Activated T-helper 17 cell treated with anti-CD3 and anti-CD28 coated beads, Interleukin-2, amount 50 U/mL, for 72 hours (primary cell): ENCODE data around the gene SHD. TPM values are rescaled to one million over a fixed set of nuclear protein-coding genes. Genes with fewer than 3 reads are reported as not detected.

Experiments
- ATAC-seq: fragments of 150-1000 bp; cut with Tn5 transposase; replicated peaks from 2 replicates; pipeline ENCODE4 v1.10.0; 2021; ENCODE audit warnings: mild to moderate bottlenecking, moderate library complexity
- H3K27ac Mint-ChIP-seq: one replicate; pipeline ENCODE4 v1.8.0; 2022; ENCODE audit warnings: mixed read lengths
- H3K27me3 Mint-ChIP-seq: one replicate; pipeline ENCODE4 v1.8.0; 2022; ENCODE audit warnings: mixed read lengths
- H3K36me3 Mint-ChIP-seq: one replicate; pipeline ENCODE4 v1.8.0; 2022; ENCODE audit warnings: low read depth, mild to moderate bottlenecking, mixed read lengths
- H3K4me1 Mint-ChIP-seq: one replicate; pipeline ENCODE4 v1.8.0; 2022; ENCODE audit warnings: mixed read lengths
- H3K4me3 Mint-ChIP-seq: one replicate; pipeline ENCODE4 v1.8.0; 2022; ENCODE audit warnings: mild to moderate bottlenecking, mixed read lengths
- H3K9me3 Mint-ChIP-seq: one replicate; pipeline ENCODE4 v1.8.0; 2022; ENCODE audit warnings: mixed read lengths
- total RNA-seq, 2 donors: library from RNA; stranded (reverse); gene quantifications; one replicate each; pipeline ENCODE4 v1.2.3, GENCODE V29; 2022

SHD gene
- total RNA-seq, 2 donors from 2014 or later = not detected

DNA sequence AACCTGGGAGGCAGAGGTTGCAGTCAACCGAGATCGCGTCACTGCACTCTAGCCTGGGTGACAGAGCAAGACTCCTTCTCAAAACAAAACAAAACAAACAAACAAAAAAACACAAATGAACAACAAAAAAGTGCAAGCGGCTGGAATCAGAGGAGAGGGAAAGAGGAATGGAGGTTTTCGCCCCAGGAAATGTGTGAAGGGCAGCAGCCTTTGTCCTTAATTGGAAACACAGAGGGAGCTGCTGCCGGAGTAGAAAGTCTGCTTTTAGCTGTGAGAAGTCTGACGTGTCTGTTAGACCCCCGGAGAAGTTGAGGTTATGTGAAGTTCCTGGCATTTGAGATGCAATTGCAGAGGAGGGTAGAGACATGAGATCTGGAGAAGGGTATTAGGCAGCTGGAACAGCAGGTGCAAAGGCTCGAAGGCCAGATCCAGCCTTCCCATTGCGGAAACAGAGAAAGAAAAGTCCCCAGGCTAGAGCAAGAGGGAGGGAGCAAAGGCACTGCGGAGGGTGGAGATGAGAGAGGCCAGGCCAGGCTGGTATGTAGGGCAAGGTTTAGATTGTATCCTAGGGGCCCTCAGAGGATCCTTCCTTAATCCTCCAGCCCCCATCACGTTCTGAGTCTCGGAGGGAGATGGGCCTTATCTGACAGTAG, 22.6 kb downstream of the SHD start:
- Mint-ChIP-seq H3K4me1 (no peaks in the 10 kb centered on the region), H3K9me3 (no peaks in the 10 kb centered on the region), H3K4me3 (peak overlapping the region; percentile 38), H3K36me3 (no peaks in the 10 kb centered on the region), H3K27me3 (no peaks in the 10 kb centered on the region), H3K27ac (peak overlapping the region; percentile 53)
- ATAC-seq = no peak

DNA sequence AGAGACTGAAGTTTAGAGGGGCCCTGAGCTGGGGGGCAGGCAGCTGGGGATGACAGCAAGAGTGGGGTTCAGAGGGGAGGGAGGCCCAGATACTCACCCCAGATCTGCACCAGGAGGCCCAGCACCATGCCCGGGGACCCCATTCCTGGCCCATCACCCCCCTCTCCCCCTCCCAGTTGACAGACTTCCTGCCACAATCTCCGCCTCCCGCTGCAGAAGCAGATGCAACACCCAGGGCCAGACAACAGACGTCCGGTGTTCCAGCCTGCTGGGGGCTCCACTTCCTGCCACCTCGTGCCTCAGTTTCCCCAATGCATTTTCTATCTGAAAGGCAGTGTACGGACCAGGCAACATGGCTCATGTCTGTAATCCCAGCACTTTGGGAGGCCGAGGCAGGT, 23.2 kb downstream of the SHD start, which contains the start of gene TMIGD2:
Gene TMIGD2 (minus strand): TSS at position 147 of the 398 bp plus-strand sequence. CDS start 4 bp downstream, at position 143.
- Mint-ChIP-seq H3K4me1 (no peaks in the 10 kb centered on the region), H3K9me3 (no peaks in the 10 kb centered on the region), H3K4me3 (peak within 1 kb of the TSS; percentile 38), H3K27ac (peak within 1 kb of the TSS; percentile 53), H3K27me3 (no peaks in the 10 kb centered on the region), H3K36me3 (no peaks in the 10 kb centered on the region)
- no peak for ATAC-seq

DNA sequence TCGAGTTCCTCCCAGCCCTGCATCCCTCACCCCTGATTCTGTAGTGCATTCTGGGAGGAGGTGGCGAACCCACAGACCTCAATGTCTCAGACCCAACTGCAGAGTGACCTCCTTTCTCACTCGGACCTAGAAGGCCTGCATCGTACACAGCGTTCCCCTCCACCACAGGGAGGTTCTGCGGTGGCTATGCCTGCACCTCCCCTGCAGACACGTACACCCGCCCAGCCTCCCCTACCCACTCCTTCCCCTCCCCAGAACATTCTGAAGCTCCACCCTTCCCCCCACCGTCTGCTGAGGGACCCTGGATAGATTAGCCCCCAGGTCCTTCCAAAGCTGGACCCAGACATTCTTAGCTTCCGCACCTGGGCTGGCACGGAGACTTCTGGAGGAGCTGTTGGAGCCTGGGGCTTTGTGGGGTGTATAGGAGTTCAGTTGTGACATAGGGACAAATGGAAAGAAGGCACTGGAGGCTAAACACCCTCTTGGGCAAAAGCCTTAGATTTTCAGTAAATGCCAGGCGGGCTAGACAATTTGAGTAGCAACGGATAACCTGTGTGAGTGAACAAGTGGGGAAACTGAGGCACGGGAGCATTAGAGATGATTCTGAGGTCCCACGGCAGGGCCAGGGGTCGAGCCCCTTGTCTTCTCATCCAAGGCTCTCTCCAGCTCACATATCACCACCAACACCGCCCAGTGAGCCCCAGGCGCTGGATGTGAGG, 24.9 kb downstream of the SHD start:
- ATAC-seq = peak; percentile 34
- Mint-ChIP-seq H3K27me3 (no peaks in the 10 kb centered on the region), H3K4me1 (no peaks in the 10 kb centered on the region), H3K27ac (no peak overlapping the region), H3K36me3 (no peaks in the 10 kb centered on the region), H3K9me3 (no peaks in the 10 kb centered on the region), H3K4me3 (peak overlapping the region; percentile 60)

DNA sequence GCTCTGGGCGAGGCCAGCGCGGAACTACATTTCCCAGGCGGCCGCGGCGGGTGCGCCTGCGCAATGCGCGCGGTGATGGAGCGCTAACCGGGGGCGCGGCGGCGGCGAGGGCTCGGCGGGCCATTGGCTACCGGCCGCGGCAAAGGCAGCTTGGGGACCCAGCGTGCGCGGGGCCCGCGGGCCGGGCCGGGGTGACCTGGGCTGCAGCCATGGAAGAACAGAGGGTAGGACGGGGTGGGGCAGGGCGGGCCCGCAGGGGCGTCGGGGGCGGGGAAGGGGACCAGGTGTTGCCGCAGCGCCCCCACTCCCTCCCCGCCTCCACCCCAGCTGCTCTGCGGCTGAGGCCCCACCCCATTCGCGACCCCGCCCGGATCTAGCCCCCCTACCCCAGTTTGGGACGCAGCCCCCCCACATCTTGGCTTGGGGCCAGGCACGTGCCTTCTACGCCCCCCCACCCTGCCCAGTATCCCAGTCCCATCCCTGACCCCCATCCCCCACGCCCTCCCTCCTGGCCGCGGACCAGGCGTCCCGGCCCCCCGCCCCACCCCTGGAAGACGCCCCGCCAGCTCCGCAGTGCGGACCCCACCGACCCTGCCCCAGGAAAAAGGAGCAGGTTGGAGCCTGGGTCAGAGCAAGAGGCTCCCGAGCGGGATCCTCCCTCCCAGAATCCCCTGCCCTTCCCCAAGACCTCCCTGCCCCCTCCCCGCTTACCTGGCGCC, 25.6 kb downstream of the SHD start, which contains the start of gene FSD1:
Gene FSD1 (plus strand): TSS at position 61 of the 719 bp plus-strand sequence. CDS start 149 bp downstream, at position 210.
- Mint-ChIP-seq H3K4me1 (no peaks in the 10 kb centered on the region), H3K9me3 (no peaks in the 10 kb centered on the region), H3K4me3 (peak within 1 kb of the TSS; percentile 63), H3K36me3 (no peaks in the 10 kb centered on the region), H3K27ac (no peak within 1 kb of the TSS), H3K27me3 (no peaks in the 10 kb centered on the region)
- peak; percentile 83 for ATAC-seq

DNA sequence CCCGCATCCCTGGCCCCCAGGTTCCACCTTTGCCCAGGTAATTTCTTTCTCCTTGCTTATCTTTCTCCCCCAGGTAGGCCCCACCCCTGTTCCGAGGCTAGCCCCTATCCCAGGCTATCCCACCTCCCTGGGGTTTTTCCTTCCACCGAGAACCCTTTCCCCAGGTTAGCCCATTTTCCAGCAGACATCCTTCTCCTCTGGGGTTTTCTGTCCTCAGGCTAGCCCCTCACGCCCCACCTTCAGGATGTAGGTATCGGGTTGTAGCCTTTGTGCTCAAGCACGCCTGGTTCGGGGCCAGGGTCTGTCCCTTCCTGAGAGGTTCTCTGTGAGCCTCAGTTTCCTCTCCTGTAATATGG, 26.2 kb downstream of the SHD start:
- no peak overlapping the region for H3K27ac Mint-ChIP-seq
- no peak for ATAC-seq
- H3K36me3 Mint-ChIP-seq = no peaks in the 10 kb centered on the region
- no peaks in the 10 kb centered on the region for H3K27me3 Mint-ChIP-seq
- H3K4me1 Mint-ChIP-seq = no peaks in the 10 kb centered on the region
- H3K9me3 Mint-ChIP-seq = no peaks in the 10 kb centered on the region
- H3K4me3 Mint-ChIP-seq = peak overlapping the region; percentile 63

DNA sequence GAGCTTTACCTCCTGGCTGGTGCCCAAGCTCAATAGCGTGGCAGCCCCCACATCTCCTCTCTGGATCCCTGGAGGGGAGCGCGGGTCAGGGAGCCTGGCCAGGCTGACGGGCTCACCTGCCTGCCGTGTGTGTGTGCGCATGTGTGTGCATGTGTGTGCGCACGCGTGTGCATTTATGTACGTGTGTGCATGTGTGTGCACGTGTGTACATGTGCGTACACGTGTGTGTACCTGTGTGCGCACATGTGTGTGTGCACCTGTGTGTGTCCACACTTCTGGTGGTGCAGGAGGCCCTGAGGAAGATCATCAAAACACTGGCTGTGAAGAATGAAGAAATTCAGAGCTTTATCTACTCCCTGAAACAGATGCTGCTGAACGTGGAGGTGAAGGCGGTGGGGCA, 26.6 kb downstream of the SHD start:
- no peaks in the 10 kb centered on the region for H3K27me3 Mint-ChIP-seq
- no peaks in the 10 kb centered on the region for H3K4me1 Mint-ChIP-seq
- no peaks in the 10 kb centered on the region for H3K36me3 Mint-ChIP-seq
- no peaks in the 10 kb centered on the region for H3K9me3 Mint-ChIP-seq
- no peak overlapping the region for H3K27ac Mint-ChIP-seq
- peak overlapping the region; percentile 63 for H3K4me3 Mint-ChIP-seq
- no peak for ATAC-seq

DNA sequence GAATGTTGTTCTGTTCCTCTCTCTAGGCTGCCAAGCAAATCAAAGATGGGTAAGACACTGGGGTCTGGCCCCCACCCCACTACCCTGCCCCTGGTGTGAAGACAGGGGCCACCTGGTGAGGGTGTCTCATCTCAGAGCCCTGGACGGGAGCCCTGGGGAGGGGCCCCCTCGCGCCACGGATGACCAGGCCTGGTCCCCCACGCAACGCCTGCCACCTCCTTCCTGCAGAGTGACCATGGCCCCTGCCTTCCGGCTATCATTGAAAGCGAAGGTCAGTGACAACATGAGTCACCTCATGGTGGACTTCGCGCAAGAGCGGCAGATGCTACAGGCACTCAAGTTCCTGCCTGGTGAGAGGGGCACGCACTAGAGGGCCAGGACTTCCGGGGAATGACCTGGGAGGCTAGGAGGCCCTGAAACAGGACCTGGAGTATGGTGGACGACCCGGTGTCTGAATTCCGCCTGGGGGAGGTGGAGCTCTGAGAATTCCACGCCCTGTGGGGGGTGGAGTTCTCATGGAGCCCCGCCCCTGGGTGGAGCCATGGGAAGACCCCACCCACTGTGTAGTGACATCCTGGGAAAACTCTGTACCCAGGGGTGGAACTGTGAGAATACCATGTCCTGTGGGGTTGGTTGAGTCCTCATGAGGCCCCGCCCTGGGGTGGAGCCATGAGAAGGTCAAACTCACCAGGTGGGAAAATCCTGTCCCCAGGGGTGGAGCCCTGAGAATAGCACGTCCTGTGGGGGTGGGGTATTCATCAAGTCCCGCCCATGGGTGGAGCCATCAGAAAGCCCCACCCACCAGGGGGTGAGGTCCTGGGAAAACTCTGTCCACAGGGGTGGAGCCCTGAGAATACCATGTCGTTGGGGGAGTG, 31.4 kb downstream of the SHD start:
- no peak for ATAC-seq

DNA sequence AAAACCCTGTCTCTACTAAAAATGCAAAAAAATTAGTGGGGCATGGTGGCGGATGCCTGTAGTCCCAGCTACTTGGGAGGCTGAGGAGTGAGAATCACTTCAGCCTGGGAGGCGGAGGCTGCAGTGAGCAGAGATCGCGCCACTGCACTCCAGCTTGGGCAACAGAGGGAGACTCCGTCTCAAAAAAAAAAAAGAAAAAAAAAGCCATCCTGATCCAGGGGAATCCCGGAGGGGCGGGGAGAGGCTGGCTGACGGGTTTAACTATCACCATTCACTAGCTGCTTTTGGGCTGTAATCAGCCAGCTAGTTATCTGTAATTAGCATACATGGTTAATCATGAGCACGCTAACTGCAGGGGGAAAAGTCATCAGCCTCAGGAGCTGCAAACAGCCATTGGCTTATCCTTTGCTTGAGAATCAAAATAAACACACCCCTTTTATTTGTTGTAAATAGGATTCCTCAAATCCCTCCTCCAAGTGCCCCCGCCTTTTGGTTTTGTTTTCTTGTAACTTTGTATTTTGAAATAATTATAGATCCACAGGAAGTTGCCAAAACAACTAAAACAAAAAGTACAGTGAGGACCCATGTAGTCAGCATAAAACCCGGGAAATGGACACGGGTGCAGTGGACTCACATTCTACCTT, 34.9 kb downstream of the SHD start:
- no peaks in the 10 kb centered on the region for H3K27me3 Mint-ChIP-seq
- H3K9me3 Mint-ChIP-seq = no peaks in the 10 kb centered on the region
- H3K4me3 Mint-ChIP-seq = no peak overlapping the region
- ATAC-seq = no peak
- H3K36me3 Mint-ChIP-seq = no peaks in the 10 kb centered on the region
- no peak overlapping the region for H3K27ac Mint-ChIP-seq
- H3K4me1 Mint-ChIP-seq = no peaks in the 10 kb centered on the region

More for the DNA sequence above, 31.4 kb downstream of the SHD start:
- H3K27me3 Mint-ChIP-seq = no peaks in the 10 kb centered on the region
- no peak overlapping the region for H3K4me3 Mint-ChIP-seq
- no peak overlapping the region for H3K27ac Mint-ChIP-seq
- H3K36me3 Mint-ChIP-seq = no peaks in the 10 kb centered on the region
- H3K4me1 Mint-ChIP-seq = no peaks in the 10 kb centered on the region
- no peaks in the 10 kb centered on the region for H3K9me3 Mint-ChIP-seq

DNA sequence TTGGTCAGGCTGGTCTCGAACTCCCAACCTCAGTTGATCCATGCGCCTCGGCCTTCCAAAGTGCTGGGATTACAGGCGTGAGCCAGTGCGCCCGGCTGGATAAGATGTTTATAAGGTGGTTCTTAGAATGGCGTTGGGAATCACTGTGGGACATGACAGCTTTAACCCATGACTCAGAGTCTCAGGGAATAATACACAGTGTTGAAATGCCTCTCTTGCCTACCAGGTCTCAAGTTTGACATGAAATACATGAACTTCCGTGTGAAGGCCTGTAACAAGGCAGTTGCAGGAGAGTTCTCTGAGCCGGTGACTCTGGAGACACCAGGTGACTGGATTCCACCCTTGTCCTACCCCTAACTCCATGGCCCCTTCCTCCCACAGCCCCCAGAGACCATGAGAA, 37.9 kb downstream of the SHD start:
- no peaks in the 10 kb centered on the region for H3K9me3 Mint-ChIP-seq
- H3K4me1 Mint-ChIP-seq = no peaks in the 10 kb centered on the region
- H3K36me3 Mint-ChIP-seq = no peaks in the 10 kb centered on the region
- H3K4me3 Mint-ChIP-seq = no peak overlapping the region
- ATAC-seq = no peak
- H3K27ac Mint-ChIP-seq = no peak overlapping the region
- H3K27me3 Mint-ChIP-seq = no peaks in the 10 kb centered on the region

DNA sequence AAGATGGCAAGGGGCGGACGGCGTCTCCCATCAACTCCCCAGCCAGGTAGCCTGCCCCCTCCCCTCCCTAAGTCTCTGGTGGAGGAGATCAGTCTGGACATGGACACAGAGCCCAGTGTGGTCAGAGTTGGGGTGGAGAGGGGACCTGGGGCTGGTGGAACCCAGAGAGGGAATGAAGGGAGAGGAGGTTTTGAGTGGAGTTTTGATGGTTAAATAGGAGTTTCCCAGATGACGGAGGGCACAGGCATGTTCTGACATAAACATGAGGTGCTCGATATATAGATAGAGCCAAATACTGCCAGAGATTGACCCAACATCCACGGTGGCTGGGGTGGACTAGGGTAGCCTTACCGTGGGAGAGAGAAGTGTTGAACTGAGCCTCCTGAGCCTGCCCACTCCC, 39.4 kb downstream of the SHD start:
- Mint-ChIP-seq H3K27ac (peak overlapping the region; percentile 3), H3K36me3 (no peaks in the 10 kb centered on the region), H3K4me3 (no peak overlapping the region), H3K9me3 (no peaks in the 10 kb centered on the region), H3K4me1 (no peaks in the 10 kb centered on the region), H3K27me3 (no peaks in the 10 kb centered on the region)
- ATAC-seq = no peak

DNA sequence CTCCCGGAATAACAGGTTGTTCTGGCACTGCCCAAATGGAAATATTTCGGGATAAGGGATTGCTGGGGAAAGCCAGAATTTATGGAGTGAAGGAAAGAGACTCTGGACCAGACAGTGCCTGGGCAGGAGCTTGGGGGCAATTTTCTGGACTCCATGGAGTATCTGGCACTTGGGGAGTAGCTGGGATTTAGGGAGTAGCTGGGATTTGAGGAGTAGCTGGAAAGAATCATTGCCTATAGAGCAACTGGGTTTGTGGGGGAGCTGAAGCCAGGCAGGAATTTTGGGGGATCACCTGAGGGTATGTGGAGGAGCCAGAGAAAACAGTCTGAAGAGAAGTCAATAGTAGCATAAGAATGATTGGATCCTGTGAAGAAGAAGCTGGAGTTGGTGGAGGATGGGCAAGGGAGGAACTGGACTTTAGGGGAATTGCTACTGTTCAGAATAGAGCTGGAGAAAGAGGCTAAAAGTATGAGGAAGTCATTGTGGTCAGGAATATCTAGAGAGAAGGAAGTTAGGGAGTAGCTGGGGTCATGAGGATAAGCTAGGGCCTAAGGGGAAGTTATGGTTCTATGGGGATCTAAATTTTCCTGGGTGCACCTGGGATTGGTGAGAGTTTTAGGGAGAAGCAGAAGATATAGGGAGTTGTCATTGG, 40.1 kb downstream of the SHD start:
- H3K27me3 Mint-ChIP-seq = no peaks in the 10 kb centered on the region
- no peaks in the 10 kb centered on the region for H3K4me1 Mint-ChIP-seq
- peak overlapping the region; percentile 3 for H3K27ac Mint-ChIP-seq
- H3K4me3 Mint-ChIP-seq = no peak overlapping the region
- no peaks in the 10 kb centered on the region for H3K36me3 Mint-ChIP-seq
- ATAC-seq = no peak
- H3K9me3 Mint-ChIP-seq = no peaks in the 10 kb centered on the region

DNA sequence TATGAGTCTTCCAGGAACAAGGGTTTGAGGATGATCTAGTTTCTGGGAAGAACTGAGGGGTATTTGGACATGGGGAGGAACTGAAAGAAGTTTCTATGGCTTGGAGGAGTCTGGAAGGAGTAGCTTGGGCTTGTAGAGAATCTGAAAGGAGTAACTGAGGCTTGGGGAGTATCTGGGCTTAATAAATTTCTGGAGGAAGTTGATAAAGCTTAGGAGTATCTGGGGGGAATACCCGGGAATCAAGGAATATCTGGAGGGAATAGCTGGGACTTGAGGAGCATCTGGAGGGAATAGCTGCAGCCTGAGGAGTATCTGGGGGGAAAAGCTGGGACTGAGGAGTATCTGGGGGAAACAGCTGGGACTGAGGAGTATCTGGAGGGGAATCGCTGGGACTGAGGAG, 41.4 kb downstream of the SHD start:
- no peaks in the 10 kb centered on the region for H3K27me3 Mint-ChIP-seq
- H3K9me3 Mint-ChIP-seq = no peaks in the 10 kb centered on the region
- ATAC-seq = no peak
- H3K36me3 Mint-ChIP-seq = no peaks in the 10 kb centered on the region
- H3K4me3 Mint-ChIP-seq = no peak overlapping the region
- no peaks in the 10 kb centered on the region for H3K4me1 Mint-ChIP-seq
- H3K27ac Mint-ChIP-seq = no peak overlapping the region

DNA sequence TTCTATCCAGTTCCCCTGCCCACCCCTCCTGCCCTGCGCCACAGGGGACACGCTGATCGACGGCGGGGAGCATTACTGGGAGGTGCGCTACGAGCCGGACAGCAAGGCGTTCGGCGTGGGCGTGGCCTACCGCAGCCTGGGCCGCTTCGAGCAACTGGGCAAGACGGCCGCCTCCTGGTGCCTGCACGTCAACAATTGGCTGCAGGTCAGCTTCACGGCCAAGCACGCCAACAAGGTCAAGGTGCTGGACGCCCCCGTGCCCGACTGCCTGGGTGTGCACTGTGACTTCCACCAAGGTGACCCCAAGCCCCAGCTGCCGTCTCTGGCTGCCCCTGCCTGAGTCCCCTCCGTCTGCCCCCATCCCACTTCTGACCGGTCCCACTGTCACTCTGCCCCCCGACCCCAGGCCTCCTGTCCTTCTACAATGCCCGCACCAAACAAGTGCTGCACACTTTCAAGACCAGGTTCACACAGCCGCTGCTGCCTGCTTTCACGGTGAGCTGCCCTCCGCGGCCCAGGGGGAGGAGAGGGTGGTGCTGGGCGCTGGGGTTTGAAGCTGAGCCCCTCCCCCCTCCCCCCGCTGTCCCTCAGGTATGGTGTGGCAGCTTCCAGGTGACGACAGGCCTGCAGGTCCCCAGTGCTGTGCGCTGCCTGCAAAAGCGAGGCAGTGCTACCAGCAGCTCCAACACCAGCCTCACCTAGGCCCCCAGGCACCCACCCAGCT, 44.0 kb downstream of the SHD start:
- Mint-ChIP-seq H3K36me3 (no peaks in the 10 kb centered on the region), H3K9me3 (no peaks in the 10 kb centered on the region), H3K4me1 (peaks cover 4% of the 10 kb centered on the region), H3K27me3 (no peaks in the 10 kb centered on the region), H3K27ac (no peak overlapping the region), H3K4me3 (no peak overlapping the region)
- ATAC-seq = no peak
